Measurements from ENCODE around the gene PANX2.

The PANX2 gene

DNA sequence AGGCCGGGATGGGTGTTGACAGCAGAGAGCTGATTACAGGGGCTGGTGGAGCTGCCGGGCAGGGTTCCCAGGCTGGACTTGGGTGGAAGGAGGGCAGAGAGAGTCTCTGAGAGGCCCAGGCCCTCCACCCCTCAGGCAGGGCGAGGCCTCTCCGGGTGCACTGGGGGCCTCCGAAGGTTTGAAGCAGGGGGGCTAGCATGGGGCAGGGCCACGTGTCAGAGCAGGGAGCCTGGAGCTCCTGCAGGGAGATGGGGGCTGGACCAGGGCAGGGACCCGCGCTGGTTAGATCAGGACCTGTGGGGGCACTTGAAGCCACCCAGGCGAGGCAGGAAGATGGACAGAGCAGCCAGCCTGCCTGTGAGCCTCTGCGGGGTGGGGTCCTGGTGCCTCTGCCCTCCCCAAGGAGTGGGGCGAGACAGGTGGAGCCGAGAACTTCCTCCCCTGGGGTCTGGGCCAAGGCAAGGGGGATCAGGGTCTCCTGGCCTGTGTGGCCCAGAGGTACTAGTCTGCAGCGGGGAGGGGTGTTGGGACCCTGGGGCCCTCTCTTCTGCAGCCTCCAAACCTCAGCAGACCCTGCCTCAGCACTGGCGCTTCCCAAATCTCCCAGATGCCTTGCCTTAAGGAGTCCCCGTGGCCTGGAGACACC, 911 bp downstream of the PANX2 start:
- DNase-seq (ENCODE audit: low read depth in 2 of 2): no peak

- DNase-seq (ENCODE audit: low read depth in 2 of 2): no peak
Observed at GRCh38 chr22:50171965-50172421, 1.5 kb downstream of the PANX2 start.

DNA sequence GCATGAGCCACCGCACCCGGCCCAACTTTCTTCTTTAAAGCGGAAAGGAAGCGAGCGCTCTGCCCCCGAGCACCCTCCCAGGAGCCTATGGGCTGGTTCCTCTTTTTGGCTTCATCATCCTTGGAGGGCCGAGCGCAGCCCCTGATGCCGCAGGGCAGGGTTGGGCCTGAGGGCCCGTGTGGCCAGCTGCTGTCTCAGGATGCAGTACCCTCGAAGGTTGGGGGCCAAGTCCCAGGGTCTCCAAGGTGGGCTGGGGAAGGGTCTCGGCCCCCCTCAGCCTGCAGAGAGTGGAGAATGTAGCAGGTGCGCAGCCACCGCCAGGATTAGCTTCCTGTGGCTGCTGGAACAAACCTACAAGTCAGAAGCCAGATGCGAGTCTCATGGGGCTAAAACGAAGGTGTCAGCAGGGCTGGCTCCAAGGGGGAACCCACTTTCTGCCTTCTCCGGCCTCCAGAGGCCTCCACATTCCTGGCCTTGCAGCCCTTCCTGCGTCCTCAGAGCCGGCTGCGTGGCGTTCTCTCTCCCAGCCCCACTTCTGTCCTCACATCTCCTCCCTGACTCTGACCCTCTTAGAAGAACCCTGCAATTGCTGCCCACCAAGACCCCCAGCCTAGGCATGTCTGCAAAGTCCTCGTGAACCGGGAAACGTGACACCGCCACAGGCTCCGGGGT, 2.9 kb downstream of the PANX2 start:
- DNase-seq (ENCODE audit: low read depth in 2 of 2): no peak

- DNase-seq (ENCODE audit: low read depth in 2 of 2): no peak
Observed at GRCh38 chr22:50173983-50174355, 3.4 kb downstream of the PANX2 start.

- no peak for DNase-seq (ENCODE audit: low read depth in 2 of 2)
Observed at GRCh38 chr22:50174382-50175190, 4.1 kb downstream of the PANX2 start.

GRCh38 chr22:50175191-50175461, 4.6 kb downstream of the PANX2 start:
- no peak for DNase-seq (ENCODE audit: low read depth in 2 of 2)

- no peak for DNase-seq (ENCODE audit: low read depth in 2 of 2)
Observed at GRCh38 chr22:50175921-50176849, 5.7 kb downstream of the PANX2 start.

DNA sequence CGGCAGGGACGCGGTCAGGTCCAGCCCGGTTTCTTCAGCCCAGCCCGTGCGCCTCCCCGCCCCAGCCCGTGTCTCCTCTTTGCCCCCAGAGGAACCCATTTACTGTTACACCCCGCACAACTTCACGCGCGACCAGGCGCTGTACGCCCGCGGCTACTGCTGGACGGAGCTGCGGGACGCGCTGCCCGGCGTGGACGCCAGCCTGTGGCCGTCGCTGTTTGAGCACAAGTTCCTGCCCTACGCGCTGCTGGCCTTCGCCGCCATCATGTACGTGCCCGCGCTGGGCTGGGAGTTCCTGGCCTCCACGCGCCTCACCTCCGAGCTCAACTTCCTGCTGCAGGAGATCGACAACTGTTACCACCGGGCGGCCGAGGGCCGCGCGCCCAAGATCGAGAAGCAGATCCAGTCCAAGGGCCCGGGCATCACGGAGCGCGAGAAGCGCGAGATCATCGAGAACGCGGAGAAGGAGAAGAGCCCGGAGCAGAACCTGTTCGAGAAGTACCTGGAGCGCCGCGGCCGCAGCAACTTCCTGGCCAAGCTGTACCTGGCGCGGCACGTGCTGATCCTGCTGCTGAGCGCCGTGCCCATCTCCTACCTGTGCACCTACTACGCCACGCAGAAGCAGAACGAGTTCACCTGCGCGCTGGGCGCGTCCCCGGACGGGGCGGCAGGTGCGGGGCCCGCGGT, 6.5 kb downstream of the PANX2 start:
- no peak for DNase-seq (ENCODE audit: low read depth in 2 of 2)

DNA sequence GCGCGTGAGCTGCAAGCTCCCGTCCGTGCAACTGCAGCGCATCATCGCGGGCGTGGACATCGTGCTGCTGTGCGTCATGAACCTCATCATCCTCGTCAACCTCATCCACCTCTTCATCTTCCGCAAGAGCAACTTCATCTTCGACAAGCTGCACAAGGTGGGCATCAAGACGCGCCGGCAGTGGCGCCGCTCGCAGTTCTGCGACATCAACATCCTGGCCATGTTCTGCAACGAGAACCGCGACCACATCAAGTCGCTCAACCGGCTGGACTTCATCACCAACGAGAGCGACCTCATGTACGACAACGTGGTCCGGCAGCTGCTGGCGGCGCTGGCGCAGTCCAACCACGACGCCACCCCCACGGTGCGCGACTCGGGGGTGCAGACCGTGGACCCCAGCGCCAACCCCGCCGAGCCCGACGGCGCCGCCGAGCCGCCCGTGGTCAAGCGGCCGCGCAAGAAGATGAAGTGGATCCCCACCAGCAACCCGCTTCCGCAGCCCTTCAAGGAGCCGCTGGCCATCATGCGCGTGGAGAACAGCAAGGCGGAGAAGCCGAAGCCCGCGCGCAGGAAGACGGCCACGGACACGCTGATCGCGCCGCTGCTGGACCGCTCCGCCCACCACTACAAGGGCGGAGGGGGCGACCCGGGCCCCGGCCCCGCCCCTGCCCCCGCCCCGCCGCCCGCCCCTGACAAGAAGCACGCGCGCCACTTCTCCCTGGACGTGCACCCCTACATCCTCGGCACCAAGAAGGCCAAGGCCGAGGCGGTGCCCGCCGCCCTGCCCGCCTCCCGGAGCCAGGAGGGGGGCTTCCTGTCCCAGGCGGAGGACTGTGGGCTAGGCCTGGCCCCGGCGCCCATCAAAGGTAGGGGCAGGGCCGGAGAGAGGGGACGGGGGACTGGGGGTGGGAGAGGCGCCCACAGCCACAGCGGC, 7.3 kb downstream of the PANX2 start:
- DNase-seq (ENCODE audit: low read depth in 2 of 2): no peak

- DNase-seq (ENCODE audit: low read depth in 2 of 2): no peak
Observed at GRCh38 chr22:50178471-50178864, 7.9 kb downstream of the PANX2 start.

DNA sequence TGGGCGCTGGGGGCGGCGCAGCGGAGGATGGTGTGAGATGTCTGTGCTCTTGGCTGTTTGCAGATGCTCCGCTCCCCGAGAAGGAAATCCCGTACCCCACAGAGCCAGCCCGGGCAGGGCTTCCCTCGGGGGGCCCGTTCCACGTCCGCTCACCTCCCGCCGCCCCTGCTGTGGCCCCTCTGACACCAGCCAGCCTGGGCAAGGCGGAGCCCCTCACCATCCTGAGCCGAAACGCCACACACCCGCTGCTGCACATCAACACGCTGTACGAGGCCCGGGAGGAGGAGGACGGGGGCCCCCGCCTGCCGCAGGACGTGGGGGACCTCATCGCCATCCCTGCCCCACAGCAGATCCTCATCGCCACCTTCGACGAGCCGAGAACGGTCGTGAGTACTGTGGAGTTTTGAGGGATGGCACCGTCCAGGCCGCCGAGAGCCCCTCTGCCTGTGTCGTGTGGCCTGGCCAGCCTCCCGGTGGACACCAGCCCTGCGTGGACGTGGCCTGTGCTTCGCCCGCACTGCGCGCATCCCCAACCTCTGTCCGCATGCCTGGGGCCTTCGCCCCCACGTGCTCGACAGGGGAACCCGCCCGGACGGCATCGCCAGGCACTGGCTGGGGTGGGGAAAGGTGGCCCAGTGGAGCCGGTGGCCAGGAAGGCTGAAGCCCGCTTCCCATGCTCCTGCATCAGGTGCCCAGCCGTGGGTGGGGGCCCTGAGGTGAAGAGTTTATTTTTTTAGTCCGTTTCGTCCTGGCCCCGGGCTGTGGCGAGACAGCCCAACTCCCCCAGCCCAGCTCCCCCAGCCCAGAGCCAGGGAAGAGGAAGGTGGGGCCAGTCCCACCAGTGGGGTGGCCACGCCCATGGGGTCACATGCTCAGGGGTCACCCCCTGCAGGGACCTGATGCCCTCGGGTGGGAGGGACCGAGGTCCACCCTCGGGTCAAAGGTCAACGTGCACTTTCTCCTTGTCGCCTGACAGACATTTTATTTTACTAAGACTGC, 8.6 kb downstream of the PANX2 start:
- DNase-seq (ENCODE audit: low read depth in 2 of 2): no peak

- DNase-seq (ENCODE audit: low read depth in 2 of 2): no peak
Observed at GRCh38 chr22:50179937-50180726, 9.6 kb downstream of the PANX2 start.

GRCh38 chr22:50180727-50181521, 10.4 kb downstream of the PANX2 start:
- no peak for DNase-seq (ENCODE audit: low read depth in 2 of 2)

DNA sequence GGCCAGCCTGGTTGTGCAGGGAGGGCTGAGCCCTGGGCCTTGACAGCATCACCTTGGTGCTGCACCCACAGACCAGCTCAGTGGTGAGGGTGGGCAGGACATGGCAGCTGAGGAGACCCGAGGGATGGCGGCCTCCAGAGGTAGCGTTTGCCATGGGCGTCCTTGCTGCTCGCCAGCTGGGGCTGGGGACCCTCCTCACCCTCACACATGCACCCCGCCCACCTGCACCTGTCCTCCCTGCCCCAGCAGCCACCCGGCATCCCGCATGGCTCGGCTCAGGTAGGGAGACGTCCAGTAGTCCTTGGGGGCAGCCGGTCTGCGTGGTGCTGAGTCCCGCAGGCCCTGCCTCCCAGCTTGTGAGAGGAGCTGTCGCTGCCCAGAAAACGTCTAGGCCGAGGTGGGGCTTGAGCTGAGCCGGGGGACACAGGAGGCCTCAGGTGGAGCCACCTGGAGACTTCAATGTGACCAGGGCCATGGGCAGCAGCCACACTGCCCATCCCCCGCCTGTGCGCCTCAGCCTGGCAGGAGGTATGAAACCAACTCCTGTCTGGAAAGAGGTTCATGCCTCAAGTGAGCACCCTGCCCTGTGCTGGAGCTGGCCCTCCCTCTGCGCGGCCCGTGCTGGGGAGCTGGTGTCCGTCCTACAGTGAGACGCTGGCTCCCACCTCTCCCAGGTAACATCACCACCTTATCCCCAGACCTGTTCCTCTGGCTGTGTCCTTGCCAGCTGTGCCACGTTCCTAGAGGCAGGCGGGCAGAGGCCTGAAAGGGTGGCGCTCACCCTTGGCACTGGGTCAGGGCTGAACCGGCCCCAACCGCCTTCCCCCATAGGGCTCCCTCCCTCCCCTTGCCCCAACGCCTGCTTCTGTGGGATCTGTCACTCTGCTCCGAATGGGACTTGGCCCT, 11.9 kb downstream of the PANX2 start:
- no peak for DNase-seq (ENCODE audit: low read depth in 2 of 2)

DNA sequence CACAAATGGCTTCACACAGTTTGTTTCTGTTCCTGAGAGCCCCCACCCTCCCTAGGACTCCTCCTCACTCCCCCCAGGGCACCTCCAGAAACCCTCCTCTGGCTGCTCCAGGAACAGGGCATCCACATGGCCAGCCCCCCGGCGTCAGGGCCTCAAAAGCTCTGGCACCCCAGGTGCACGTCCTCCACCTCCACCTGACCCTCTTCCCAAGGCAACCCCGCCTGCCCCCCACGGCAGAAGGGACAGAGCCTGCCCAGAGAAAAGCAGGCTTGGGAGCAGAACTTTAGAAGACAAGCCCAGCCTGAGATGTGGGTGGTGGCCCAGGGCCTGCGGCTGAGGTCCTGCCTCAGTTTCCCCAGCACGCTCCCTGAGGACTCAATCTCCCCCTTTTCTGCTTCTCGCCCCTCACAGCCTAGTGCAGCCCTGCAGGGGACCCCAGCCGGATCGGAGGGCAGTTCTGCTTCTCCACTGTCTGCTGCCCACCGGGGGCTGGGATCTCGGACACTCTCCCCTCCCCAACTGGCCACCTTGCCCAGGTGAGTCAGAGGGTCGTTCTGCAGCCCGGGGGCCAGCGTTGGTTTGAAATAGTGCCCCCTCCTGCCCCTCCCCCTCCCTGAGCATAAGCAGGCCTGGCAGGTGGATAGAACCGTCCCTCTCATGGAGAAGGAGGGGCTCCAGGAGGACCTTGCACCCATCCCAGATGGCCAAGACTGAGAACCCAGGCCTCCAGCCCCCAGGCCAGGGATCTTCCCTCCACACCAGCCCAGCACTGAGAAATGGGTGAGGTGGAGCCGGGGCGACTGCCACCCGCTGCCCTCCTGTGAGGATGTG, 12.8 kb downstream of the PANX2 start:
- no peak for DNase-seq (ENCODE audit: low read depth in 2 of 2)
